Keratinocyte (primary cell): ENCODE measurements around the gene FOSB.

Experiments
- CTCF ChIP-seq, 3 experiments: IDR thresholded peaks in 1 of 3; conservative IDR thresholded peaks in 1 of 3; optimal IDR thresholded peaks in 1 of 3; 2 replicates in 2 of 3; 3 replicates in 1 of 3; pipeline versions ENCODE3 to v1.5.1; 2011; ENCODE audit warnings: low read length in 3 of 3, mild to moderate bottlenecking in 3 of 3, moderate library complexity in 2 of 3, control low read depth in 1 of 3, inconsistent platforms in 1 of 3; ENCODE audit not compliant: insufficient read depth in 2 of 3; ENCODE audit errors: extremely low read depth in 1 of 3
- EZH2 ChIP-seq: IDR thresholded peaks from one replicate; pipeline ENCODE4 v1.6.1; 2012; ENCODE audit warnings: inconsistent platforms, mild to moderate bottlenecking, low read length, moderate library complexity

DNA sequence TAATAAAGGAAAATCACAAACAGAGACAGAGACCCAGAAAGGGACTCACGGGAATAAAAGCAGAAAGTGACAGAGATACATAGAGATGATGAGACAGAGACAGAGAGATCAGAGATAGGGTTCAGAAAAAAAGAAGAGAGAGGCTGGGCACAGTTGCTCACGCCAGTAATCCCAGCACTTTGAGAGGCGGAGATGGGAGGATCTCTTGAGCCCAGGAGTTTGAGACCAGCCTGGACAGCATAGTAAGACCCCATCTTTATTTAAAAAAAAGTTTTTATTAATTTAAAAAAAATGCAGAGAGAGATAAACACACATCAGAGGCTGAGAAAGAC lies 19.4 kb upstream of the FOSB start:
- TF ChIP-seq EZH2 (no peak), CTCF (optimal IDR thresholded peaks at IDR 0.05 in 1 of 3, IDR thresholded peaks at IDR 0.05 in 1 of 3, conservative IDR thresholded peaks at IDR 0.05 in 1 of 3; ENCODE audit: extremely low read depth in 1 of 3, insufficient read depth in 2 of 3, low read length in 3 of 3) (no peak)
